Activated naive CD4-positive, alpha-beta T cell treated with anti-CD3 and anti-CD28 coated beads, Interleukin-2, amount 50 U/mL, for 24 hours (primary cell): ENCODE data around the gene KCNA3.

Experiments used
- H3K27ac Mint-ChIP-seq: one replicate; pipeline ENCODE4 v1.8.0; 2021; ENCODE audit warnings: mild to moderate bottlenecking, mixed read lengths
- H3K27me3 Mint-ChIP-seq: one replicate; pipeline ENCODE4 v1.8.0; 2021; ENCODE audit warnings: mixed read lengths
- H3K36me3 Mint-ChIP-seq: one replicate; pipeline ENCODE4 v1.8.0; 2021; ENCODE audit warnings: mixed read lengths
- H3K4me1 Mint-ChIP-seq: one replicate; pipeline ENCODE4 v1.8.0; 2021; ENCODE audit warnings: mixed read lengths
- H3K4me3 Mint-ChIP-seq: one replicate; pipeline ENCODE4 v1.8.0; 2021; ENCODE audit warnings: mild to moderate bottlenecking, mixed read lengths
- H3K9me3 Mint-ChIP-seq: one replicate; pipeline ENCODE4 v1.8.0; 2021; ENCODE audit warnings: mixed read lengths

KCNA3 gene

DNA sequence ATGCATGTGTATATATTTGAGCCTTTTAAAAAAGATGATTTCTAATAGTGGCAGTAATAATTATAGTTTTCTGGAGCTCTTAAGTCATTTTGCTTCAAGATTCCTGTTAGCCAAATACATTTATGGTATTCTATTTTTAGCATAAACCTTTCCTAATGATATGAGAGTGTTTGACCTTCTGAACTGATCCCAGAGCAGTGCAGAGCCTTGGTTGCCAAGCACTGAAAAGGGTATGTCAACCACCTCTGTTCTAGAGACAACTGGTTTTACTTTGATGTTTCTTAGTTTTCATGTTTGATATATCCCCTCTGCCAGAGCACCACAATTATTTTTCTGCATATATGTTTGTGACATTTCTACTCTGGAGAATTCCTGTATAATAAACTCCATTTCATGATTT lies 15.1 kb upstream of the KCNA3 start:
- Mint-ChIP-seq H3K4me1 (peaks cover 4% of the 10 kb centered on the region), H3K4me3 (no peak overlapping the region), H3K27me3 (peaks cover 1% of the 10 kb centered on the region), H3K27ac (no peak overlapping the region), H3K36me3 (no peaks in the 10 kb centered on the region), H3K9me3 (no peaks in the 10 kb centered on the region)

DNA sequence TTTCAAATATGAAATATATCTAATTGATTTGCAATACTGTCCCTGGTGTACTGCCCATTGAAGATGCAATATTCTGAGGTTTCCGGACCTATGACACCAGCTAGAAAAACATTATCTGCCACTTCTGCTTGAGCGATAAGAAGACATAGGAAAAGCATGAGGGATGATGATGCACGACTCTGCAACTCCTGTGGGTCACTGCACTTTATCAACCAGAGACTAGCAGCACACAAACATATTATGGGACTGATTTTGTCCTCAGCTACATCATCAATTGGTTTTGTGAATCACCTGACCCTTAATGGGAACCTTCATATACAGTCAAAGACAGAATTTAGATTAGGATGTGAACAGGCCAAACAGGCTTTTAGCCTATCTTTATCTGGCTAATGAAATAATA lies 13.8 kb upstream of the KCNA3 start:
- H3K9me3 Mint-ChIP-seq, result no peaks in the 10 kb centered on the region
- no peak overlapping the region for H3K4me3 Mint-ChIP-seq
- H3K27ac Mint-ChIP-seq, result no peak overlapping the region
- no peaks in the 10 kb centered on the region for H3K36me3 Mint-ChIP-seq
- H3K4me1 Mint-ChIP-seq, result peaks cover 4% of the 10 kb centered on the region
- H3K27me3 Mint-ChIP-seq, result peaks cover 1% of the 10 kb centered on the region

DNA sequence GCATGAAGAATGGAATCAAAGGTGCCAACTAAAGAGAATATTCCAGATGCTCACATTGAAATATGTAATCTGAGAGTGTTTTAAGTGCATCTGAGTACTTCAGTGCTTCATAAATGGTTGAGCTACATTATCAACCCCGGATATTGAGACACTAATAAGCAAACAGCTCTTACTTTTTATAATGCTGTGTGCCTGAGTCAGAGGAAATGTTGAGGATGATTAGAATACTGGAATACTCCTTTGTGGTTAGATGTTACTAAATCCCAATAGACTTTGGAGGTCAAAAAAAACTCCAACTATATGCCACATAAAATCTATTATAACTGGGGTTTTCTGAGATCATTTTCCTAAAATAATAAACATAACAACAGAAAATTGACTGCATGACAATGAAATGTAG lies 12.5 kb upstream of the KCNA3 start:
- no peak overlapping the region for H3K27ac Mint-ChIP-seq
- H3K36me3 Mint-ChIP-seq, result no peaks in the 10 kb centered on the region
- H3K9me3 Mint-ChIP-seq, result no peaks in the 10 kb centered on the region
- peaks cover 1% of the 10 kb centered on the region for H3K27me3 Mint-ChIP-seq
- peaks cover 4% of the 10 kb centered on the region for H3K4me1 Mint-ChIP-seq
- no peak overlapping the region for H3K4me3 Mint-ChIP-seq

DNA sequence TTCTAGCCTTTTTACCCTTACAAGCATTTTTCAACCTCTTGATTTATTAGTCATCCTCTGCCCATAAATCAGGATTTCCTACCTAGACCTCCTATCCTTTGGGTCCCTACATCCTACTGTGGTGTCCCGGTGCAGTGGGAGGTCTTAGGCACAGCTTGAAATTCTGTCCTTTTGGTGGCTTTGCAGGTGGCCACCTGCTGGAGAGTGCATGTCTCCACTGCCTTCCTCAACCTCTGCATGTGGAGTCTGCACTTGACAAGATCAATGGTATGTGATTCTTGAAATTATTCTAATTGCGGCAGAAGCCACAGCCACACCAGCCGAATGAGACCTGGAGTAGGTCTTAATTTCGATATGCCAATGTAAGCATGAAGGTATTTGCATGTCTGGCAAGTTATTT lies 11.4 kb upstream of the KCNA3 start:
- Mint-ChIP-seq H3K27ac (no peak overlapping the region), H3K27me3 (peaks cover 1% of the 10 kb centered on the region), H3K9me3 (no peaks in the 10 kb centered on the region), H3K36me3 (no peaks in the 10 kb centered on the region), H3K4me3 (no peak overlapping the region), H3K4me1 (peaks cover 4% of the 10 kb centered on the region)

DNA sequence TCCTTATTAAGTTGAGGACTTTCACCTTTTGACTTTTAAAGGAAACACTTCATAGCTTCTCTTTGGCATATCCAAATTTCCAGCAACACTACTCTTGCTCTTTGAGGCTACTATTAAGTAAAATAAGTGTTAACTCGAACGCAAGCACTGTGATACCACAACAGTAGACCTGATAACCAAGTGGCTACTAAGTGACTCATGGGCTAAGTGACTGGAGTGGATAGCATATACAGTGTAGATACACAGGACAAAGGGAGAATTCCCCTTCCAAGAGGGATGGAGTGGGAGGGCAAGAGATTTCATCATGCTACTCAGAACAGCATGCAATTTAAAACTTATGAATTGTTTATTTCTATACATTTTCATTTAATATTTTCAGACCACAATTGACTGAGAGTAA lies 9.8 kb upstream of the KCNA3 start:
- peaks cover 12% of the 10 kb centered on the region for H3K4me1 Mint-ChIP-seq
- no peak overlapping the region for H3K27ac Mint-ChIP-seq
- no peaks in the 10 kb centered on the region for H3K9me3 Mint-ChIP-seq
- H3K27me3 Mint-ChIP-seq, result no peaks in the 10 kb centered on the region
- no peak overlapping the region for H3K4me3 Mint-ChIP-seq
- H3K36me3 Mint-ChIP-seq, result peaks cover 2% of the 10 kb centered on the region

DNA sequence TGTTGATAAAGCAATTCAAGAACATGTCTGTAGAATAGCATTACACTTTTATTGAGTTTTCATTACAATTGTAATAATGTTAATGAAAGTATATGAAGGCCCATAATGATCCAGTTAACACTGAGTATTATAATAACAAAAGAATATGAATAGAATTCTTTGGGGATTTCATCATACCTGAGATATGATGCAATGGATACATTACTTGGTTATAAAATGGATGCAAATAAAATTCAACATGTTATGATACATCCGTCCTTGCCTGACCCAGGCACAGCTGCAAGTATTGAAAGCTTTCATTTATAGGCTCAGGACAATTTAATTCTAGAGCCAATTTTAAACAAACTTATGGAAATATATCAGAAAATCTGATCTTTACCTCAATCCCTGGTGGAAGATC lies 8.2 kb upstream of the KCNA3 start:
- H3K9me3 Mint-ChIP-seq, result no peaks in the 10 kb centered on the region
- H3K36me3 Mint-ChIP-seq, result peaks cover 2% of the 10 kb centered on the region
- H3K27me3 Mint-ChIP-seq, result no peaks in the 10 kb centered on the region
- peaks cover 13% of the 10 kb centered on the region for H3K4me1 Mint-ChIP-seq
- no peak overlapping the region for H3K4me3 Mint-ChIP-seq
- no peak overlapping the region for H3K27ac Mint-ChIP-seq

DNA sequence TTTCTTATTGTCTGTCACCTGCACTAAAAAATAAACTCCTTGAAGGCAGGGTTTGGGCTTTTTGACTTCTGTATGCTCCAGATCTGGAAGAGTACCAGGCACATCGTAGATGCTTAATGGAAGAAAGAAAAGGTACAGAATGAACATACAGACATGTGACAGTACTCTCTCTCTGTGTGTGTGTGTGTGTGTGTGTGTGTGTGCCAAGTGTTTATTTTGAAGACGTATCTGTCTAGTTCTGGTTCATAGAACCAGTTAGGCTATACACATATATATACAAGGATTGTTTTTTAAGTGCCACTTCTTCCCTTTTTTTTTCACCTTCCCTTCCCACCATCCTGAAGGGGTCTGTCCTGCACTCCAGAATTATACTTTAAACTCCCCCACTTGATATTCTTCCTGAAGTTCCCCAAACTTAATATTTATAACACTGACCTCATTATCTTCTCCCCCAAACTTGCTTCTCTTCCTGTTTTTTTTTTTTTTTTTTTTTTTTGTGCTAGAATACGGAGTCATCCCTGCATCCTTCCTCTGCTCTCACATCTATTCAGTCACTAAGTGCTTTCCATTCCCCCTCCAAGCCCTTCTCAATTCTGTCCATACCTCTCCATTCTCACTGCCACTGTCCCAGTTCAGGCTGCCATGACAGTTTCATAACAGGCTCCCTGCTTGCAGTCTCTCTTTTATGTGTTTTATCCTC lies 5.4 kb upstream of the KCNA3 start:
- no peaks in the 10 kb centered on the region for H3K27me3 Mint-ChIP-seq
- H3K36me3 Mint-ChIP-seq, result peaks cover 2% of the 10 kb centered on the region
- H3K9me3 Mint-ChIP-seq, result no peaks in the 10 kb centered on the region
- H3K27ac Mint-ChIP-seq, result no peak overlapping the region
- H3K4me1 Mint-ChIP-seq, result peaks cover 24% of the 10 kb centered on the region
- H3K4me3 Mint-ChIP-seq, result no peak overlapping the region

DNA sequence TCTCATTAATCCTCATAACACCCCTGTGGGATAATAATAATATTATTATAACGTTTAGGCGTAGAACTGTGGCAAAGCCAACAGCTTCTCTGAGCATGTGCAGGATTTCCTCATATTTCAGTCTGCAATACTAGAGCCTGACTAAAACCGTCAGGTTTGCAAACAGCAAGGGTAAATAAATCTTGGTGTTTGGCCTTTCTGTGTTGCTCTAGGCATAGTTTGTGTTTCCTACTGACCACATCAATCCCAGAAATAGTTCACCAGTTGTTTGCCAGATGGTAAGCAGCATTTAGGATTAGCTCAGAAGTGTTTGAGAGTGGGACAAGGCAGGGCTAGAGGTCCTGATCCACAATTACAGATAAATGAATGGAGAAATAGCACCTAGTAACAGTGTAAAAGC lies 2.8 kb upstream of the KCNA3 start:
- Mint-ChIP-seq H3K27ac (no peak overlapping the region), H3K27me3 (no peaks in the 10 kb centered on the region)

DNA sequence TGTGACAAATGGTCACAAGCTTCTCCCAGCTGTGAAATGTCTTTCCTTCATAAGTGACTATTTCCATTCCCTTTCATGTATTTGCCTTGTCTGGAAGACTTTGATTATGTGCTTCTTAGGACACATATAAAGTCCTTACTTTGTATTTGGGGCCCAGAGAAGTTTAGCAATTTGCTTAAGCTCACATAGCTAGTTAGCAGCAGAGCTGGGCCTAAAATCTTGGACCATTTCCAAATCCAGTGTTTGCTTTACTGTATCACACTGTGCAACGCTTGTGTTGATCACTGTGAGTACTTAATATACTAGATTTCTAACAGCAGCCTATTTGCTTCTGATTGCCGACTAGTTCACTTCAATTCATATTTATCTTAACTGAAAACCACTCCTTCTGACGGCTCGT lies 2.2 kb upstream of the KCNA3 start:
- H3K36me3 Mint-ChIP-seq, result peaks cover 2% of the 10 kb centered on the region
- no peaks in the 10 kb centered on the region for H3K27me3 Mint-ChIP-seq
- no peak overlapping the region for H3K4me3 Mint-ChIP-seq
- no peak overlapping the region for H3K27ac Mint-ChIP-seq
- no peaks in the 10 kb centered on the region for H3K9me3 Mint-ChIP-seq
- H3K4me1 Mint-ChIP-seq, result peaks cover 46% of the 10 kb centered on the region

More for the DNA sequence above, 2.8 kb upstream of the KCNA3 start:
- H3K4me1 Mint-ChIP-seq, result peaks cover 40% of the 10 kb centered on the region
- no peak overlapping the region for H3K4me3 Mint-ChIP-seq
- peaks cover 2% of the 10 kb centered on the region for H3K36me3 Mint-ChIP-seq
- H3K9me3 Mint-ChIP-seq, result no peaks in the 10 kb centered on the region

DNA sequence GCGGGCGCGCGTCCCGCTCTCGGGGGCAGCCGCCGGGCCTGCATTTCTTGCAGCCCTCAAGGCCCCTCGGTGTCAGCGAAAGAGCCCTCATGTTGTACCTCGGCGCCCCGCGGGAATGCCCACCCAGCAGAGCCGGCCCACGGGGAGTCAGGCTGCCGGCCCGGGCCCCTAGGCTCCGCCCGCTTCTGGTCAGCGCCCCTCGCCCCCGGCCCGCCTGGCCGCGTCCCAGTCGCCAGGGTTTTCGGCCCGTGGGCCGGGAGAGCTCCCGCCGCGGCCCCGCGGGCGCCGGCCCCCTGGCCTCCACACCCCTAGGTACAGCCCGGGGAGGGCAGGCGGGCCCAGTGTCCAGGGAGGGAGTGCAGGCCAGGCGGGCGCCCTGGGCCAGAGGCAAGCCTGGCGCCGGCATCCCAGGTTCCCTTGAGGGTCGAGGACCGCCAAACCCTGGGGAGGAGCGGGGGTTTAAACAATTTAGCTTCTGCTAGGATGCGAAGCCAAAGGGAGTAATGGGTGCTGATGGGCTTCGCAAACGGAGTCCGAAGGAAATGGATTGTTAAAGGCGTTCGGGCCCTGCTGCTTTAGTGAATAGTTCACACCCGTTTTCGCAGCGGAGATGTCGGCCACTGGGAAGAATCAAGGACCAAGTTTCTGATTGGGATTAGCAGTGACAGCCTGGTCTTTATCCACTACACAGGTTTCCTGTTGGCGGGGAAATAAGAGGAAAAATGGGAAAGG lies 486 bp upstream of the KCNA3 start:
- Mint-ChIP-seq H3K4me1 (peaks cover 55% of the 10 kb centered on the region), H3K36me3 (no peaks in the 10 kb centered on the region), H3K27ac (no peak overlapping the region), H3K9me3 (no peaks in the 10 kb centered on the region), H3K4me3 (peak overlapping the region; percentile 71), H3K27me3 (no peaks in the 10 kb centered on the region)

DNA sequence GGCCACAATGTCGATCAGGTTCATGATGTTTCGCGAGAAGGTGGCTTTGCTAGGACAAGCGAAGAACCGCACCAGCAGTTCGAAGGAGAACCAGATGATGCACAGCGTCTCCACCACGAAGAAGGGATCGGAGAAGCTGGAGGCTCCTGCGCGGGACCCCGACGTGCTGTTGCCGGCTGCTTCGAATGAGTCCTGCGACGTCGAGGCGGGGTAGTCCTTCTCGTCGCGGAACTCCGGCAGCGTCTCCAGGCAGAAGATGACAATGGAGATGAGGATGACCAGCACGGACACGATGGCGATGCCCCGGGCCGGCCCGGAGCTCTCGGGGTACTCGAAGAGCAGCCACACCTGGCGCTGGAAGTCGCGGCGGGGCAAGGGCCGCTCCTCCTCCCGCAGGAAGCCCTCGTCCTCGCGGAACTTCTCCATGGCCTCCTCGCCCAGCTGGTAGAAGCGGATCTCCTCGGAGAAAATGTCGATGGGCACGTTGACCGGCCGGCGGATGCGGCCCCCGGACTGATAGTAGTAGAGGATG lies 869 bp downstream of the KCNA3 start:
- Mint-ChIP-seq H3K4me1 (peaks cover 65% of the 10 kb centered on the region), H3K36me3 (no peaks in the 10 kb centered on the region), H3K9me3 (no peaks in the 10 kb centered on the region), H3K27ac (peak overlapping the region; percentile 99), H3K27me3 (no peaks in the 10 kb centered on the region), H3K4me3 (peak overlapping the region; percentile 90)

DNA sequence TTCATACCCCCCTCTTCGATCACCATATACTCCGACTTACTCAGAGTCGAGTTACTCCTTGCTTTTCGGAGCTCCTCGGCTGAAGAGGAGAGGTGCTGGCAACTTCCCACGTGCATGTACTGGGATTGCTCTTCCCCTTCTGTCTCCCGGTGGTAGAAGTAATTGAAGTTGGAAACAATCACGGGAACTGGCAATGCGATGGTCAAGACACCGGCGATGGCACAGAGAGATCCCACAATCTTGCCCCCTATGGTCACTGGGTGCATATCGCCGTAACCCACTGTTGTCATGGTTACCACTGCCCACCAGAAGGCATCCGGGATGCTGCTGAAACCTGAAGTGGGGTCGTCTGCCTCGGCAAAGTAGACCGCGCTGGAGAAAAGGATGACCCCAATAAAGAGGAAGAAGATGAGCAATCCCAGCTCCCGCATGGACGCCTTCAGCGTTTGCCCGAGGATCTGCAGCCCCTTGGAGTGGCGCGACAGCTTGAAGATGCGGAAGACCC lies 1.5 kb downstream of the KCNA3 start:
- Mint-ChIP-seq H3K27ac (peak overlapping the region; percentile 99), H3K27me3 (no peaks in the 10 kb centered on the region), H3K9me3 (no peaks in the 10 kb centered on the region), H3K4me3 (peak overlapping the region; percentile 90), H3K36me3 (no peaks in the 10 kb centered on the region), H3K4me1 (peaks cover 69% of the 10 kb centered on the region)

DNA sequence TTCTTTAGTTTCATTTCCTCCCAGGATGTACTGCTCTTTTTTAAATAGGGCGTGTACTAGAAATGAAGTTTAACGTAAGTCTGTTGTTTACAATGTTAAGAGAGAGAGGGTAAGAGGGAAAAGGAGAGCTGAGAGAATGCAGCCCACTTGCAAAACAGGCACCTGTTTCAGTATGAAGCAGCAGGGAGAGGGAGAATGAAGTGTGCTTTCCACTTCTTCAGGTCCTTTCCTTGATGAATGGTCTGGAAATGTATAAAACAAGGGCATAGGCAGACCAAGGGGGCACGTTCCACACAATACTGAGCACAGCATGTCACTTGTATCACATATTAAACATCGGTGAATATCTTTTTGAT lies 2.0 kb downstream of the KCNA3 start:
- Mint-ChIP-seq H3K4me1 (peaks cover 67% of the 10 kb centered on the region), H3K27ac (peak overlapping the region; percentile 99), H3K36me3 (peaks cover 2% of the 10 kb centered on the region), H3K9me3 (no peaks in the 10 kb centered on the region), H3K27me3 (no peaks in the 10 kb centered on the region), H3K4me3 (peak overlapping the region; percentile 90)

DNA sequence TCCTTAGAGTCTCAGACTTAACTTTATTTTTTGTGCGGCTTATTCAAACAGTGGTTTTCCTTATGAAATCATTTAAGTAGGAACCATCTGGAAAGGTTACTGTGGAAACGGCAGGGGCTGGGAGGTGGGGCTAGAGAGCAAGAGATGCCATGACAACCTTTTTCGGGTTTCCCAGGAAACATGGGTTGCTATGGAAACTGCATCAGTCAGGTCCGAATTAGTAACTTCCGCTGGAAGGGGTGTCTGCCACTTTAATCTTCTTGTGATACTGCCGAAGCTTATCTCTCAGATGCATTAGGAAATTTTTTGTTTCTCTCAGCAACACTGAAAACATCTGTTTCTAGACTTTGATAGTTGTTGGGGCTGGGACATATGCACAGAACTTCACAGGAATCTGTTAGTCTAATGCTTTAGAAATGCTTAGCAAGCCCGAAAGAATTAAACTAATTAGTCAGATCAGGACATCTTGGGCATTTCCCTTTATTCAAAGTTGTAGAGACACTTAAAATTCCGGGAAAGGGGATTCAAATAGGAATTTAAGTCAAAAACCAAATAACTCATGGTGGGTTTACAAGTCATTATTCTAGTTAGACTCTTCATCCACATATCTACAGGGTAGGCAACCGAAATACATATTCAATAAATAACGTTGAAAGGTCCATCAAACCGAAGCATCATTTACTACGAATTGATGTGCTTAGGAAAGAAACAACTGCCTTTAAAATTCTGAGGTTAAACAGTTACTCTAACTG lies 2.6 kb downstream of the KCNA3 start:
- Mint-ChIP-seq H3K4me3 (peak overlapping the region; percentile 90), H3K27ac (peak overlapping the region; percentile 99), H3K27me3 (no peaks in the 10 kb centered on the region), H3K36me3 (peaks cover 2% of the 10 kb centered on the region), H3K9me3 (no peaks in the 10 kb centered on the region), H3K4me1 (peaks cover 64% of the 10 kb centered on the region)

DNA sequence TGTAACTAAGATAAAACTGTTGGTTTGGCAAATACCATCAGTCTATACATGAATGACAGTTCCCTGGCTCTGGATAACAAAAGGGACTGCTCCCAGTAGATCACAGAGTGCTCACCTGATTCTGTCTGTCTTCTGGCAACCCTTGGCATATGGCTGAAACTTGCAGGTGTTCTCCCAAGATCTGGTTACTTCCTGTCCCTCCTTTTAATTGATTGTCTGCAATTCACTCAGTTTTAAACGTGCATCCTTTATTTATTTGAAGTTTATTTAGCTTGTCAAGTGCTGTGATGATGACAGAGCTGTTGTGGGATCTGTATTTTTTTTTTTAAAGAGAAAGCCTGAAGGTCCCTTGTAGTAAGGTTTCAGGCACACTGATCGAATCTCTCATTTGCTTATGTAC lies 3.4 kb downstream of the KCNA3 start:
- Mint-ChIP-seq H3K4me3 (peak overlapping the region; percentile 90), H3K4me1 (peaks cover 61% of the 10 kb centered on the region), H3K27ac (peak overlapping the region; percentile 99), H3K27me3 (no peaks in the 10 kb centered on the region), H3K9me3 (no peaks in the 10 kb centered on the region), H3K36me3 (peaks cover 3% of the 10 kb centered on the region)

DNA sequence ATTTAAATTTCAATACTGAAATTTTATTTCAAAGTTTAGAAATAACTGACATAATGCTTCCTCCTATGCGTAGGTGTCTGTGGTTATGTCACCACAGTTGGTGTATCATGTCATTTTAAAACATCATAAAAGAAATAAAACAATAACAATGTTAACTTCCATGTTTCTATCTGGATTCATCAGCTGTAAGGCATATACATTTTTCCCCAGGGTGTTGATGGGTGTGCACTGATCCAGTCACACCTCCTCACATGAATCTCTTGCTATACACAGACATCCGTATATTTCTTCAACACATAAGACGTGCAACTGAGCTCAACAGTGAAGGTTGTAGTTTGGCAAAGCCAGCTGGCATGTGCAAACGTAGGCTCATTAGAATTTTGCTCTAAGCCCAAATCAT lies 6.2 kb downstream of the KCNA3 start:
- Mint-ChIP-seq H3K36me3 (peaks cover 3% of the 10 kb centered on the region), H3K9me3 (no peaks in the 10 kb centered on the region), H3K4me3 (peak overlapping the region; percentile 54), H3K27me3 (no peaks in the 10 kb centered on the region), H3K27ac (peak overlapping the region; percentile 9), H3K4me1 (peaks cover 48% of the 10 kb centered on the region)
